AG04449 (cell line): ENCODE results near the gene TRIM40.

ENCODE experiments used
- CTCF ChIA-PET: fragments of 350-600 bp; formaldehyde crosslinking; extraction: SDS; loops from one replicate; lab custom pipeline; 2021; ENCODE audit warnings: antibody characterized with exemption; lab: Yijun Ruan, JAX
- POLR2A ChIA-PET: fragments of 400-600, 350-600 bp; formaldehyde crosslinking; extraction: SDS; loops from one replicate; lab custom pipeline; 2020; ENCODE audit warnings: antibody characterized with exemption, inconsistent platforms; lab: Yijun Ruan, JAX
- DNase-seq: peaks from one replicate; pipeline ENCODE4 v3.0.0-alpha.2; 2010; ENCODE audit warnings: low read depth, low spot score
- H3K4me3 ChIP-seq: 2 replicates; pipeline ENCODE4 v1.5.1; 2011; ENCODE audit warnings: low read depth, mild to moderate bottlenecking, control low read depth, low read length
- TF ChIP-seq, protein P1 (sequence below): IDR thresholded peaks from one replicate; pipeline ENCODE4 v1.5.1; 2011; ENCODE audit warnings: mild to moderate bottlenecking, moderate library complexity, low read length, control low read depth, inconsistent platforms; ENCODE audit not compliant: insufficient read depth; ENCODE audit errors: missing control alignments

Gene TRIM40

DNA sequence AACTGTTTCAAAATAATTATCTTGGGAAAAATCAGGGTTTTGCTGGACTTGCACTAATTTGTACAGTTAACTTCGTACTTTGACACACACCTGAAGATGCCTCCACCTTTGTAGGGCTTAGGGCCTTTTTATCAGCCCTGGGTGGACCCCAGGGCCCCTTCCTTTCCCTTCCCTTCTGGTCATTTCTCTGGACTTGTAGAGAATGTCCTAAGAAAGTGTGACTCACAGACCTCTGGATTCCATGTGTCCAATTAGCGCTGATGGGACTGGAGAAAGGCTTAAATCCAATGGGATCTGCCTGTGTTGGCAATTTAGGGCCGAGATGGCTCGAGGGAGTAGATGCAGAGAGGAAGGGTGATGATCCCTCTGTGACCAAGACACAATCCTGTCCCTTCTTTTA, 36.7 kb downstream of the TRIM40 start:
- DNase-seq = no peak
- H3K4me3 ChIP-seq = no peak overlapping the region
- CTCF ChIA-PET = interaction anchor here (1.1 to 2.3 kb wide), 2 partner anchors 42 to 69 kb away, joined by 5 to 11 read pairs; no protein-coding TSS in a partner anchor
- POLR2A ChIA-PET = no interaction called here
- TF ChIP-seq, protein P1, sequence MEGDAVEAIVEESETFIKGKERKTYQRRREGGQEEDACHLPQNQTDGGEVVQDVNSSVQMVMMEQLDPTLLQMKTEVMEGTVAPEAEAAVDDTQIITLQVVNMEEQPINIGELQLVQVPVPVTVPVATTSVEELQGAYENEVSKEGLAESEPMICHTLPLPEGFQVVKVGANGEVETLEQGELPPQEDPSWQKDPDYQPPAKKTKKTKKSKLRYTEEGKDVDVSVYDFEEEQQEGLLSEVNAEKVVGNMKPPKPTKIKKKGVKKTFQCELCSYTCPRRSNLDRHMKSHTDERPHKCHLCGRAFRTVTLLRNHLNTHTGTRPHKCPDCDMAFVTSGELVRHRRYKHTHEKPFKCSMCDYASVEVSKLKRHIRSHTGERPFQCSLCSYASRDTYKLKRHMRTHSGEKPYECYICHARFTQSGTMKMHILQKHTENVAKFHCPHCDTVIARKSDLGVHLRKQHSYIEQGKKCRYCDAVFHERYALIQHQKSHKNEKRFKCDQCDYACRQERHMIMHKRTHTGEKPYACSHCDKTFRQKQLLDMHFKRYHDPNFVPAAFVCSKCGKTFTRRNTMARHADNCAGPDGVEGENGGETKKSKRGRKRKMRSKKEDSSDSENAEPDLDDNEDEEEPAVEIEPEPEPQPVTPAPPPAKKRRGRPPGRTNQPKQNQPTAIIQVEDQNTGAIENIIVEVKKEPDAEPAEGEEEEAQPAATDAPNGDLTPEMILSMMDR = no peak

DNA sequence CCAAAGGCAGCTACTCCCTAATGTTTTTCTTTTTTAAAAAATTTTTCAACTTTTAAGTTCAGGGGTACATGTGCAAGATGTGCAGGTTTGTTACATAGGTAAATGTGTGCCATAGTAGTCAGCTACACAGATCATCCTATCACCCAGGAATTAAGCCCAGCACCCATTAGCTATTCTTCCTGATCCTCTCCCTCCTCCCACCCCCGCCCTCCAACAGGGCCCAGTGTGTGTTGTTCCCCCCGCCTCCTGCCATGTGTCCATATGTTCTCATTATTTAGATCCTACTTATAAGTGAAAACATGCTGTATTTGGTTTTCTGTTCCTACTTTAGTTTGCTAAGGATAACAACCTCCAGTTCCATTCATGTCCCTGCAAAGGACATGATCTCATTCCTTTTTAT, 39.8 kb downstream of the TRIM40 start:
- ChIA-PET POLR2A (no interaction called here), CTCF (interaction anchor here (1.0 to 1.1 kb wide), 4 partner anchors 11 to 73 kb away, joined by 3 to 4 read pairs (median 3); no protein-coding TSS in a partner anchor)
- DNase-seq = no peak
- TF ChIP-seq, protein P1 = no peak
- no peak overlapping the region for H3K4me3 ChIP-seq

DNA sequence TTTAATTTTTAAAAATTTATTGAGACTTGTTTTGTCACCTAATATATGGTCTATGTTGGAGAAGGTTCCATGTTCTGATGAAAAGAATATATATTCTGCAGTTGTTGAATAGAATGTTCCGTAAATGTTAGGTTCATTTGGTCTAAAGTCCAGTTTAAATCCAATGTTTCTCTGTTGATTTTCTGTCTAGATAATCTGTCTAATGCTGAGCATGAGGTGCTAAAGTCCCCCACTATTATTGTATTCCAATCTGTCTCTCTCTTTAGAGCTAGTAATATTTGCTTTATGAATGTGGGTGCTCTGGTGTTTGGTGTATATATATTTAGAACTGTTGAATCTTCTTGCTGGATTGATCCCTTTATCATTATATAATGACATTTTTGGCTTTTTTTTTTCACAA, 42.9 kb downstream of the TRIM40 start:
- DNase-seq = no peak
- ChIA-PET CTCF (no interaction called here), POLR2A (no interaction called here)
- TF ChIP-seq, protein P1 = no peak
- H3K4me3 ChIP-seq = no peak overlapping the region

DNA sequence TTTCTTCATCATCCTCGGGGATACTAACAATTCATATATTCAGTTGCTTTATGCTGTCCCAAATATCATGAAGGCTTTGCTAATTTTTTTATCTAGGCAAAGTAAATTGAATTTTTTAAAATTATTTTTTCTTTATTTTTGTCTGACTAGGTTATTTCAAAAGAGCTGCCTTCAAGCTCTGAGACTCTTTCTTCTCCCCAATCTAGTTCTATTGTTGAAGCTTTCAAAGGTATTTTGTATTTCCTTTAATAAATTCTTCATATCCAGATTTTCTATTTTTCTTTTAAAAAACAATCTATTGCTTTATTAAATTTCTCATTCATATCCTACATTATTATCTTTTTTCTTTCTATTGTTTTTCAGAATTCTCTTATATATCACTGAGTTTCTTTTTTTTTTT, 44.2 kb downstream of the TRIM40 start:
- CTCF ChIA-PET = interaction anchor here (1.0 kb wide), 1 partner anchor 28 kb away, joined by 3 read pairs; no protein-coding TSS in a partner anchor
- POLR2A ChIA-PET = no interaction called here
- TF ChIP-seq, protein P1 = no peak
- no peak overlapping the region for H3K4me3 ChIP-seq
- DNase-seq = no peak

DNA sequence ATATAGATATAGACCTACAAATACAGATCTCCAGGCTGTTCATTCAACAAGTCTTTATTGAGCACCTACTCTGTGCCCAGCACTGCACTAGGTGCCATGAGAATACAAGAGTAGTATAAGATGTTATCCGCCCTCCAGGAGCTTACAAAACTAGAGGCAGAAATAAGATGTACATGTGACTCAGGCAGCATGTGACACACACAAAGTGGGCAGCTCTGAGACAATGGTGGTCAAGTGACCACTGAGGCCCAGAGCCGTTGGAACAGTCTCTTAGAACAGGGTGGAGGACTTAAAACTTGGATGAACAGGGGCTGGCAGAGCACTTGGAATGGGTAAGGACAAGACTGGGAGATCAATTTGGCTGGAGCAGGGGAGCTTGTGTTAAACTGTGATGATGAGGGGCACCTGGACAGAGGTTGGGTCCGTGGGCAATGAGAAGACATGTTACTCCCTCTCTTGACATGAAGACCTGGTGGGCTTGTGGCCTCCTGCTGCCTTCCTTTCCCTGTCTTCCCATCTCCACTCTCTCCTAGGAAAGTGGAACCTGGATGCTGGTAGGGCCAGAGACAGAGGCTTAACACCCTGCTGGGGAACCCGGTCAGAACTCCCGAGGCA, 48.6 kb downstream of the TRIM40 start:
- TF ChIP-seq, protein P1 = no peak
- H3K4me3 ChIP-seq = no peak overlapping the region
- no peak for DNase-seq
- CTCF ChIA-PET = no interaction called here
- POLR2A ChIA-PET = no interaction called here

DNA sequence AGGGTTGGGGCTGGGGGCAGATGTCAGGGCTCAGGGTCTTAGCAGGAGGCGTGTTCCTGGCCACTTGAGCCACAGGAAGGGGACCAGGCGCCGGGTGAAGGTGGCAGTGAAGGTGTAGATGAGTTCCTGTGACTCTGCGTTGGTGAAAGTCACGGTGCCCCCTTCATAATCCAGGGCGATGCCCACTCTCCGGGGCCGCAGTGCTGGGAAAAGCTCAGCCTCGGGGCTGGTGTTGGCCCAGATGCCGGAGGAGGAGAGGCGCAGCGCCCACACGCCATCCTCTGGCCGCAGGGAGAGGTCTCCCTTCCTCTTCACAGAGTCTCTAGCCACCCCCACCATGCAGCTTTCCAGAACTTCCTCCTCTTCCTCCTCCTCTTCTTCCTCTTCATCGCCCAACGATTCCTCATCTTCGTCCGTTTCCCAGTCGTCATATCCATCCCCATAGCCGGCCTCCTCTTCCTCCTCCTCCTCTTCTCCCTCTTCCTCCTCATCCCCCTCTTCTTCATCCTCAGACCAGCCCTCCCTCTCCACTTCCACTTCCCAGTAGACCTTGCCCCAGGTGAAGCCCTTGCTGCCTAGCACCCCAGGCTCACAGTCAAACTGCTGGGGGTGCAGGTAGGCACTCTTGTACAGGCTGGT, 50.0 kb downstream of the TRIM40 start:
- TF ChIP-seq, protein P1 = no peak
- no peak overlapping the region for H3K4me3 ChIP-seq
- no peak for DNase-seq
- ChIA-PET CTCF (interaction anchor here (0.9 to 1.7 kb wide), 2 partner anchors 11 to 83 kb away, joined by 3 to 5 read pairs; no protein-coding TSS in a partner anchor), POLR2A (no interaction called here)
